IgD-negative memory B cell (primary cell): Measurements from ENCODE around the gene P3H3. TPM values are rescaled to one million over a fixed set of nuclear protein-coding genes. Genes with fewer than 3 reads are reported as not detected.

Experiments used
- H3K27ac Mint-ChIP-seq, 3 donors: one replicate each; pipeline ENCODE4 v1.8.0; 2020 to 2022; ENCODE audit warnings: mild to moderate bottlenecking in 3 of 3, mixed read lengths in 3 of 3, moderate library complexity in 1 of 3
- H3K27me3 Mint-ChIP-seq: one replicate; pipeline ENCODE4 v1.8.0; 2021; ENCODE audit warnings: mixed read lengths
- H3K36me3 Mint-ChIP-seq: one replicate; pipeline ENCODE4 v1.8.0; 2020; ENCODE audit warnings: mild to moderate bottlenecking, mixed read lengths
- H3K4me1 Mint-ChIP-seq, 3 donors: one replicate each; pipeline ENCODE4 v1.8.0; 2020 to 2022; ENCODE audit warnings: mixed read lengths in 3 of 3, mild to moderate bottlenecking in 1 of 3
- H3K4me3 Mint-ChIP-seq, 4 donors: one replicate each; pipeline ENCODE4 v1.8.0; 2020 to 2022; ENCODE audit warnings: mild to moderate bottlenecking in 4 of 4, mixed read lengths in 4 of 4, moderate library complexity in 3 of 4
- H3K9me3 Mint-ChIP-seq, 3 donors: one replicate each; pipeline ENCODE4 v1.8.0; 2020 to 2021; ENCODE audit warnings: mixed read lengths in 3 of 3, mild to moderate bottlenecking in 1 of 3
- polyA plus RNA-seq: library from polyadenylated mRNA; unstranded; fragments of 300-500 nt; fragmentation: Illumina TruSeq; gene quantifications from one replicate; pipeline ENCODE4 v1.2.3, GENCODE V29; 2021

Gene P3H3
- polyA plus RNA-seq, 1 donor from 2014 or later = not detected

DNA sequence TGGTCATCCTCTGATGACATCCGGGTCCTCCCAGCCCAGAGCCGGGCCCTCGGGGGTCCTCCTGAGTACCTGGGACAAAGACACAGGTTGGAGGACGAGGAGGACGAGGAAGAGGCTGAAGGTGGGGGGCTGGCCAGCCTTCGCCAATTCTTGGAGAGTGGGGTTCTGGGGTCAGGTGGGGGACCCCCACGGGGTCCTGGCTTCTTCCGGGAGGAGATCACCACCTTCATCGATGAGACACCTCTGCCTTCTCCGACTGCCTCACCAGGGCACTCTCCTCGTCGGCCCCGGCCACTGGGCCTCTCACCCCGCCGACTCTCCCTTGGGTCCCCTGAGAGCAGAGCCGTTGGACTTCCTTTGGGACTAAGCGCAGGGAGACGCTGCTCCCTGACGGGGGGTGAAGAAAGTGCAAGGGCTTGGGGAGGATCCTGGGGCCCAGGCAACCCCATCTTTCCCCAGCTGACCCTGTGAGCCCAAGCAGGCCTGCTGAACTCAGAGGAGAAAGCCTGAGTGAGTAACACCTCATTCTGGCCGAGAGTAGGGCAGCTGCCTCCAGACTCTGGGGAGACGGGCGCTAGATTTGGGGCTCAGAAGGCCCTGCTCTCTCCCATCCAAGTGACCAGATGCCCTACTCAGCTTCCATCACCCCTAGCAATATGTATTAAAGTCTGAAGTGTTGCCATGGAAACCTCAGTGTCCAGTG lies 1.3 kb upstream of the P3H3 start:
- Mint-ChIP-seq H3K4me3 (peak overlapping the region in 3 of 4 donors; percentile 43 to 88 (median 54)), H3K9me3 (no peaks in the 10 kb centered on the region), H3K27me3 (peaks cover 70% of the 10 kb centered on the region), H3K27ac (peak overlapping the region in 1 of 3 donors; percentile 68), H3K4me1 (peaks cover 0 to 12% (median 6%) of the 10 kb centered on the region in 3 donors), H3K36me3 (peaks cover 3% of the 10 kb centered on the region)

DNA sequence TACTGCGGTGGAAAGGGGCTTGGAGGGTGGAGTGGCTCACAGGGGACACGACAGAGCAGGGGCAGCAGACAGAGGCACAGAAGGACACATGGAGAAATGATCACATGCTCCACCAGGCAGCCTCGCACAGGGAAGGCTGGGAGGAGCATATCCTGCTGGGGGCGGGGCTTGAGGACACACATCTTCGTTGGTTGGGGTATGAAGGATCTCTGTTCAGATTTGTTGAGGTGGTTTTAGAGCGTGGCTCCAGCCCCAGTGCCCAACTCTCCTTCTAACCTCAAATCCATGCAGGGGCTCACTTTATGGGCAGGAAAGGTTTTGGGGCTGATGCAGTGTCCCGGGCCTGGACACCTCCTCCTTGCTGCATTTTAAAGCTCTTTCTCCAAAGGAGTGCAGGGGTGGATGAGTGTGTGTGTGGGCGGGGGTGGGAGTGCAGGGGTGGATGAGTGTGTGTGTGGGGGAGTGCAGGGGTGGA lies 733 bp upstream of the P3H3 start:
- Mint-ChIP-seq H3K4me1 (peaks cover 0 to 12% (median 6%) of the 10 kb centered on the region in 3 donors), H3K4me3 (peak overlapping the region in 2 of 4 donors; percentile 54 to 88), H3K27me3 (peaks cover 66% of the 10 kb centered on the region), H3K27ac (peak overlapping the region in 1 of 3 donors; percentile 68), H3K36me3 (peaks cover 3% of the 10 kb centered on the region), H3K9me3 (no peaks in the 10 kb centered on the region)

DNA sequence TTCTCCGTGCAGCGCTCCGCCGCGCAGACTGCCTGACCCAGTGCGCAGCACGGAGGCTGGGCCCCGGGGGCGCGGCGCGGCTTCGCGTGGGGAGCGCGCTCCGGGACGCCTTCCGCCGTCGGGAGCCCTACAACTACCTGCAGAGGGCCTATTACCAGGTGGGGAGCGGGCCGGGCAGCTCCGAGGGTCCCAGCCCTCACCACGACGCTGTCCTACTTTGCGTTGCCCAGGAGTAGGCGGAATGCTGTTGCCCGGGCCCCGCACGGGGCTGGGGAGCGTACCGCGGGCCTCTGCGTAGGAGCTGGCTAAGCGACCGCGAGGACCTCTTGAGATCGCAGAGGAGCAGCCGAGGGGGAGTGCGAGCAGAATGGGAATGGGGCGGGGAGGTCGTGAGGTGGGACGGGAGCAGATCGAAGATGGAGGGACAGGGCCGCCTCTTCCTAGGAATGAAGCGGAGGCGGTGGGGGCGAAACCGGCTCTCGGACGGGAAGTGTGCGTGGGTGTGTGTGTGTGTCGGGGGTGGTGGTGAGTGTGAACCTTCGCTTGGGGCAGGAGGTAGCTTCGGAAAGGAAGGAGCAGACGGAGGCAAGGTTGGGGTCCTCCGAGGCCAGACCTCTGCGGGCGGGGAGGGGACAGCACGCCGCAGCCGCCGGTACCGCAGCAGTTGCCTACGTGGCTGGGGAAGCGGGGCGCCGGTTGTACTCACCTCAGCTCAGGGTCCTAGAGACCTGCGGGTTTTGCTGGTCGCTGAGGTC lies 751 bp downstream of the P3H3 start:
- peak overlapping the region; percentile 60 to 92 (median 85) for H3K4me3 Mint-ChIP-seq
- peaks cover 0 to 12% (median 6%) of the 10 kb centered on the region in 3 donors for H3K4me1 Mint-ChIP-seq
- H3K36me3 Mint-ChIP-seq = peaks cover 3% of the 10 kb centered on the region
- H3K27ac Mint-ChIP-seq = no peak overlapping the region
- peaks cover 57% of the 10 kb centered on the region for H3K27me3 Mint-ChIP-seq
- H3K9me3 Mint-ChIP-seq = no peaks in the 10 kb centered on the region

DNA sequence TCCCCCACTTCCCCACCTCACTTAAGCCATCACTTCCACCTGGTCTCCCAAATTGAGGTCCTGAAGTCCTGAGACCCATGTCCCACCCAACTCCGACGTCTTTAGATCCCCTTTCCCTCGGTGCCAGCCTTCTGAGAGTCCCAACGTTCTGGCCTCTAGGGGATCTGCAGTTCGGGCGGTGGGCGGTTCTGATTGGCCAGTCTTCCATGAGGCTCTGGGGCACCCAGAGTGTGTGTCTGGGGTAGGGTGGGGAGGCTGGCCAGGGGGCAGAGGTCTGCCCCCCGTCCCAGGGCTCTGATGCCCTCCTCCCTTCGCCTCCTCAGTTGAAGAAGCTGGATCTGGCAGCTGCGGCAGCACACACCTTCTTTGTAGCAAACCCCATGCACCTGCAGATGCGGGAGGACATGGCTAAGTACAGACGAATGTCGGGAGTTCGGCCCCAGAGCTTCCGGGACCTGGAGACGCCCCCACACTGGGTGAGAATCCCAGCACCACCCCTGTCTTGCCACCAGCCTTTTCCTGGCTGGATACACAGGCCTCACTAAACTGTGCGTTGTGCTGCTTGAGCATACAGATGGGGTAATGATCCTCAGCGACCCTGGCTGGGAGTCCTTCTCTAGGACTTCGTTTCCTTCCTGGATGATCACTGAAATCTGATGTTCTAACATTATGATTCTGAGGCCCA lies 1.5 kb downstream of the P3H3 start:
- H3K27ac Mint-ChIP-seq = peak overlapping the region in 1 of 3 donors; percentile 53
- peaks cover 53% of the 10 kb centered on the region for H3K27me3 Mint-ChIP-seq
- no peaks in the 10 kb centered on the region for H3K9me3 Mint-ChIP-seq
- H3K4me1 Mint-ChIP-seq = peaks cover 0 to 11% (median 6%) of the 10 kb centered on the region in 3 donors
- peak overlapping the region; percentile 60 to 92 (median 85) for H3K4me3 Mint-ChIP-seq
- H3K36me3 Mint-ChIP-seq = peaks cover 3% of the 10 kb centered on the region

DNA sequence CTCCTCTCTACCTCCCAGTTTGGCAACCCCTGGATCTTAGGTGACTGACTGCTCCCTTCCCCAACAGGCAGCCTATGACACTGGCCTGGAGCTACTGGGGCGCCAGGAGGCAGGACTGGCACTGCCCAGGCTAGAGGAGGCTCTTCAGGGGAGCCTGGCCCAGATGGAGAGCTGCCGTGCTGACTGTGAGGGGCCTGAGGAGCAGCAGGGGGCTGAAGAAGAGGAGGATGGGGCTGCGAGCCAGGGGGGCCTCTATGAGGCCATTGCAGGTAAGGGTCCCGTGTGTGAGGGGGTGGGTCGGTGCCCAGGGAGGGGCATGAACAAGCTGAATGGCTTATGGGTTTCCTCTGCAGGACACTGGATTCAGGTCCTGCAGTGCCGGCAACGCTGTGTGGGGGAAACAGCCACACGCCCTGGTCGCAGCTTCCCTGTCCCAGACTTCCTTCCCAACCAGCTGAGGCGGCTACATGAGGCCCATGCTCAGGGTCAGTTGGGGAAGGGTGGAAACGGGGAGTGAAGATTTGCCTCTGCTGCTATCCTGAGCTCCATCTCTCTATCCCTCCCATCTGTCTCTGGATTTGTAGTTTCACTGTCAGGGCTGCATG lies 2.2 kb downstream of the P3H3 start:
- Mint-ChIP-seq H3K4me1 (peaks cover 0 to 11% (median 6%) of the 10 kb centered on the region in 3 donors), H3K9me3 (no peaks in the 10 kb centered on the region), H3K27ac (peak overlapping the region in 2 of 3 donors; percentile 36 to 53), H3K27me3 (peaks cover 48% of the 10 kb centered on the region), H3K4me3 (peak overlapping the region in 3 of 4 donors; percentile 30 to 84 (median 57)), H3K36me3 (peaks cover 3% of the 10 kb centered on the region)

DNA sequence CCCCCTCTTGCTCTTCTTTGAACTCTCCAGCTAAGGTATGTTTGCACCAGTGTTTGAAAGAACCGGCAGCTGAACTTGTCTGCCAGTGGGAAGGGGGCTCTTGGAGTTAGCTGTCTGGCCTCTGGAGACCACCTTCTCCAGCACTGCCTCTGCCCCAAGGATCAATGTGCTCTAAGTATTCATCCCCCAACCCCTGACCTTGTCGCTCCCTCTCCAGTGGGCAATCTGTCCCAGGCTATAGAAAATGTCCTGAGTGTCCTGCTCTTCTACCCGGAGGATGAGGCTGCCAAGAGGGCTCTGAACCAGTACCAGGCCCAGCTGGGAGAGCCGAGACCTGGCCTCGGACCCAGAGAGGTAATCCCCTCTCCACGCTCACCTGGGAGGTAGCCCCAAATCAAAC lies 2.8 kb downstream of the P3H3 start:
- H3K4me1 Mint-ChIP-seq = peaks cover 0 to 11% (median 9%) of the 10 kb centered on the region in 3 donors
- peak overlapping the region in 1 of 3 donors; percentile 36 for H3K27ac Mint-ChIP-seq
- H3K4me3 Mint-ChIP-seq = peak overlapping the region in 2 of 4 donors; percentile 12 to 30
- no peaks in the 10 kb centered on the region for H3K9me3 Mint-ChIP-seq
- peaks cover 3% of the 10 kb centered on the region for H3K36me3 Mint-ChIP-seq
- H3K27me3 Mint-ChIP-seq = peaks cover 42% of the 10 kb centered on the region

DNA sequence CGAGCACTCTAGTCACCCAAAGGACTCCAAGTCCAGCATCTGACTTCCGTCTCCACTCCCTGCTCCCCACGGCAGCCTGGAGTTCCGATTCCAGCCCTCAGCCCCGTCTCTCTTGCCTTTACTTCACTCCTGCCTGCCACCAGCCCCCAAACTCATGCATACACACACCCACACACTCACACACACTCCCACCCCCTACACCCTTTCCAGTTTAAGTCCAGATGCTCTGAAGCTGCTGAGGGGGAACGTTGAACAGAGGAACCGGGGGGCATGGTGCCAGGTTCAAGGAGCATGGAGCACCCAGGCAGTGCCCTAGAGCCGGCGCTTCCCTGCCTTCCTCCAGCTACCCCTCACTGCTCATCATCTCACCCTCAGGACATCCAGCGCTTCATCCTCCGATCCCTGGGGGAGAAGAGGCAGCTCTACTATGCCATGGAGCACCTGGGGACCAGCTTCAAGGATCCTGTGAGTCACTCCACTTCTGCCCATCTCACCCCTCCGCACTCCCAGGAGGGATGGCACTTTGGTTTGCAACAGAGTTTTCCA lies 3.3 kb downstream of the P3H3 start:
- peaks cover 3% of the 10 kb centered on the region for H3K36me3 Mint-ChIP-seq
- no peaks in the 10 kb centered on the region for H3K9me3 Mint-ChIP-seq
- H3K27ac Mint-ChIP-seq = no peak overlapping the region
- peaks cover 38% of the 10 kb centered on the region for H3K27me3 Mint-ChIP-seq
- no peak overlapping the region for H3K4me3 Mint-ChIP-seq
- H3K4me1 Mint-ChIP-seq = peaks cover 0 to 13% (median 9%) of the 10 kb centered on the region in 3 donors

DNA sequence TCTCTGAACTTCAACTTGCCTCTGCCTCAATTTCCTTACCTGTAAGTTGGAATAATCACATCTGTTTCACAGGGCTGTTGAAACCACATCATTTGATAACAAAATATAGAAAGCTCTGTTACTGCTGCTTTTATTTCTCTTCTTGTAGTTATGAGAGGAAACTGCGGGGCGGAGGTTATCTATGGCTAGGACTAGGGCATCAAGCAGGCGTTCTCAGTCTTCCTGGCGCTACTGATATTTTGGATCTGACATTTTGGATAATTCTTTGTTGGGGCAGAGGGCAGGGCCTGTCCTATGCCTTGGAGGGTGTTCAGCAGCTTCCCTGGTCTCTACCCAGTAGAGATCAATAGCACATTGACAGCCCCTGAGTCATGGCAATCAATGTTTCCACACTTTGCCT lies 3.9 kb downstream of the P3H3 start:
- no peaks in the 10 kb centered on the region for H3K9me3 Mint-ChIP-seq
- H3K4me1 Mint-ChIP-seq = peaks cover 0 to 13% (median 9%) of the 10 kb centered on the region in 3 donors
- no peak overlapping the region for H3K27ac Mint-ChIP-seq
- peaks cover 32% of the 10 kb centered on the region for H3K27me3 Mint-ChIP-seq
- H3K36me3 Mint-ChIP-seq = peaks cover 3% of the 10 kb centered on the region
- H3K4me3 Mint-ChIP-seq = no peak overlapping the region

DNA sequence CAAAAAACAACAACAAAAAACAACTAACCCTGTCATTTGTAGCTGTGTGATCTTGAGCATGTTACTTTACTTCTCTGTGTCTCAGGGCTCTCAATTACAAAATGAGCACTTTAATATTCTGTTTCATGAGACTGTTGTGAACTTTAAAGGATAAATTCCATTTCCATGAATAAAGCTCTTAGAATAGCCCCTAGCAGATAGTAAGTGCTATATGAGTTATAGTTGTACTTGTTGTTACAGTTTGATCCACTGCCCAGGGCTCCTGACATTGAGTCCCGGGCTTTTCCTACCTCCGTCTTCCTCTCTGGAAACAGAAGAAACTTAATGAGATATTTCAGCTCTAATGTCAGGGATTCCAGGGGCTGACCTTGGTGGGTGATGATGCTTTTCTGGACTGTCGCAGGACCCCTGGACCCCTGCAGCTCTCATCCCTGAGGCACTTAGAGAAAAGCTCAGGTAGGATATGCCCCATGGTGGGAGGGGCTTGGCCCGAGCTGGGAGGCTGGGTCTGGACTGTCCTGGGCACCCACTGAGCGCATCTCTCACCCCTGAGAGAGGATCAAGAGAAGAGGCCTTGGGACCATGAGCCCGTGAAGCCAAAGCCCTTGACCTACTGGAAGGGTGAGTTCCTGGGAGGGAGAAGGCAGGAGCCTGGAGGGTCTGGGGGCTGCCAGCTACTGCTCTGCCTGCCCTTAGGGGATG lies 5.1 kb downstream of the P3H3 start:
- Mint-ChIP-seq H3K4me3 (peak overlapping the region in 1 of 4 donors; percentile 22), H3K9me3 (no peaks in the 10 kb centered on the region)

DNA sequence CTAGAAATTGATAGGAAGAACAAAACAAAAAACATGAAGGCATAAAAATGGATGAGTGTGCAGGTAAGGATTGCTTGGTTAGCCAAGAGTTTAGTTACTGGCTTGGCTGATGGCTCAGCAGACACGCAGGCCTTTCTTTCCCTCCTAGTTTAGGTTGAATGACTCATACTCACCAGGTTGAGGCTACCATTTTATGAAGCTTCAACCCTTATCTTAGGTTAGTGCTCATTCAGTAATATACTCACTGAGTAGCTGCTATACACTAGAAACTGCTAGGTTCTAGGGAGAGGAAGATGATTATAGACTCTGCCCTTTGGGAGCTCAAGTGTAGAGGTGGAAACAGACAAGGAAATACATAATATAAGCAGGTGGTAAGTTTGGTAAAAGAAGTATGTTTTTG lies 6.0 kb downstream of the P3H3 start:
- Mint-ChIP-seq H3K27ac (no peak overlapping the region), H3K36me3 (peaks cover 1% of the 10 kb centered on the region), H3K4me3 (no peak overlapping the region)

More for the DNA sequence above, 5.1 kb downstream of the P3H3 start:
- peaks cover 3 to 8% (median 3%) of the 10 kb centered on the region in 3 donors for H3K4me1 Mint-ChIP-seq
- no peak overlapping the region for H3K27ac Mint-ChIP-seq
- peaks cover 24% of the 10 kb centered on the region for H3K27me3 Mint-ChIP-seq
- peaks cover 1% of the 10 kb centered on the region for H3K36me3 Mint-ChIP-seq

DNA sequence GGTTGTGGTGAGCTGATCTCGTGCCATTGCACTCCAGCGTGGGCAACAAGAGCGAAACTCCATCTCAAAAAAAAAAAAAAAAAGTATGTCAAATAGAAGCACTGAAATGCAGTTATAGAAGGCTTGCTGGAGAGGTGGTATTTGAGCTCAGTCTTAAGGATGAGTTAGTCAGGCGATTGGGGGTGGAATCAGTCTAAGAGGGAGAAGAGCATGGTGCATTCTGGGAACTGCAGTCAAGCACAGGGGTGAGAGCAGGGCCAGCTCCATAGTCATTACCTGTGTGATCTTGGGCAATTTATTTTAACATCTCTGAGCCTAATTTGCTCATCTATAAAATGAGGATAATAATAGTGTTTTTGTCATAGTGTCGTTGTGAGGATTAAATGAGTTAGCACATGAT lies 6.7 kb downstream of the P3H3 start:
- Mint-ChIP-seq H3K27me3 (peaks cover 15% of the 10 kb centered on the region), H3K36me3 (peaks cover 1% of the 10 kb centered on the region), H3K27ac (no peak overlapping the region), H3K4me3 (no peak overlapping the region), H3K4me1 (peaks cover 5 to 10% (median 9%) of the 10 kb centered on the region in 3 donors), H3K9me3 (no peaks in the 10 kb centered on the region)

More for the DNA sequence above, 6.0 kb downstream of the P3H3 start:
- Mint-ChIP-seq H3K9me3 (no peaks in the 10 kb centered on the region), H3K4me1 (peaks cover 4 to 7% (median 5%) of the 10 kb centered on the region in 3 donors), H3K27me3 (peaks cover 20% of the 10 kb centered on the region)

DNA sequence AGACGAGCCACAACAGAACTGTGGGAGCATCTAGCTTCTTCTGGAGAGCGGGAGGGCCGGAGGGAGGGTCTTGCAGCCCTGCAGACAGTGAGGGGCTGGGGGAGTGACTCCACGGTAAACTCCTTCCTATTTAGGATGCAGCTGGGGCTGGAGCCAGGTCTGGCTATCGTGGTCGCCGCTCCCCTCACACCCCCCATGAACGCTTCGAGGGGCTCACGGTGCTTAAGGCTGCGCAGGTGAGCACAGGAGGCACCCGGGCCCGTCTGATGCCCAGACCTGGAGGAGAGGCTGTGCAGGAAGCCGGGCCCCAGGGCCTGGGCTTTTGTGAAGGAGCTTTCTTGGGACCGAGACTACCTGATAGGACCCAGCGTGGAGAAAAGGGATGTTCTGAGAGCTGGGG lies 8.6 kb downstream of the P3H3 start:
- Mint-ChIP-seq H3K27me3 (peaks cover 4% of the 10 kb centered on the region), H3K4me3 (no peak overlapping the region), H3K27ac (no peak overlapping the region), H3K4me1 (peaks cover 10 to 15% (median 14%) of the 10 kb centered on the region in 3 donors), H3K36me3 (no peaks in the 10 kb centered on the region), H3K9me3 (no peaks in the 10 kb centered on the region)

DNA sequence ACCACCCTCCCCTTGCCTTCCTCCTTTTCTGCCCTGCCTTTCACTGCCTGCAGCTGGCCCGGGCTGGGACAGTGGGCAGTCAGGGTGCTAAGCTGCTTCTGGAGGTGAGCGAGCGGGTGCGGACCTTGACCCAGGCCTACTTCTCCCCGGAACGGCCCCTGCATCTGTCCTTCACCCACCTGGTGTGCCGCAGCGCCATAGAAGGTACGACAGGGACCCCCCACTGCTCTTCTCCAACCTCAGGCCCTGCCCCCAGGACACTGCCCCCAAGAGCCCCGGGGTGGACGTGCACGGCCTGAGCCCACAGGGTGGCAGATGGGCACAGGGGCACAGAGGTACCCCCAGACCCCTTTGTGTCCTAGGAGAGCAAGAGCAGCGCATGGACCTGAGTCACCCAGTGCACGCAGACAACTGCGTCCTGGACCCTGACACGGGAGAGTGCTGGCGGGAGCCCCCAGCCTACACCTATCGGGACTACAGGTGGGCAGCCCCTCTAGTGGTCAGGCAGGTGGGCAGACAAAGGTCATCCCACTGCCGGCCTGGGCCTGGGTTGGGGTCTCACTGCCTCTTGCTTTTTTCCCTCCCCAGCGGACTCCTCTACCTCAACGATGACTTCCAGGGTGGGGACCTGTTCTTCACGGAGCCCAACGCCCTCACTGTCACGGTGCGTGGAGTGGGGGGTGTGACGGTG lies 9.3 kb downstream of the P3H3 start:
- H3K4me1 Mint-ChIP-seq = peaks cover 10 to 15% (median 14%) of the 10 kb centered on the region in 3 donors
- H3K4me3 Mint-ChIP-seq = no peak overlapping the region
- no peak overlapping the region for H3K27ac Mint-ChIP-seq
- H3K36me3 Mint-ChIP-seq = no peaks in the 10 kb centered on the region
- H3K27me3 Mint-ChIP-seq = peaks cover 2% of the 10 kb centered on the region
- no peaks in the 10 kb centered on the region for H3K9me3 Mint-ChIP-seq
